K562 (cell line): ENCODE measurements around the gene CCT5. TPM values are rescaled to one million over a fixed set of nuclear protein-coding genes. Genes with fewer than 3 reads are reported as not detected.

Source experiments
- CBFA2T3 ChIP-seq: fragments of 450-650 bp; IDR thresholded peaks from 2 replicates; pipeline ENCODE4 v1.6.1; 2017
- IRF9 ChIP-seq: fragments of 450-650 bp; IDR thresholded peaks from 2 replicates; pipeline ENCODE4 v1.6.1; 2016; ENCODE audit warnings: missing biosample characterization, missing genetic modification characterization
- KLF6 ChIP-seq: fragments of 250-450 bp; sonication (Bioruptor Pico); IDR thresholded peaks from 2 replicates; pipeline ENCODE4 v1.4.0; 2020; ENCODE audit warnings: mild to moderate bottlenecking, moderate library complexity, borderline replicate concordance
- NFRKB ChIP-seq: fragments of 450-650 bp; IDR thresholded peaks from 2 replicates; pipeline ENCODE4 v1.6.1; 2016; ENCODE audit warnings: low read depth
- NR2C2 ChIP-seq, 2 experiments: fragments of 200-800 bp in 1 of 2; sonication (Bioruptor generic) in 1 of 2; sonication (generic) in 1 of 2; formaldehyde crosslinking in 1 of 2; IDR thresholded peaks; 2 replicates each; pipeline versions ENCODE4 v1.6.1 to v1.8.0; 2016 to 2022; ENCODE audit warnings: mild to moderate bottlenecking in 1 of 2, missing compliant biosample characterization in 1 of 2, missing genetic modification characterization in 1 of 2, missing genetic modification reagents in 1 of 2
- PTTG1 ChIP-seq: fragments of 450-650 bp; IDR thresholded peaks from 2 replicates; pipeline ENCODE4 v1.6.1; 2016; ENCODE audit warnings: low read depth, mild to moderate bottlenecking, missing genetic modification characterization, missing compliant biosample characterization
- SMAD4 ChIP-seq: fragments of 250-450 bp; sonication (Bioruptor Pico); conservative IDR thresholded peaks from 2 replicates; pipeline ENCODE4 v1.8.0; 2021; ENCODE audit warnings: inconsistent platforms, mild to moderate bottlenecking, moderate library complexity
- SMARCE1 ChIP-seq: fragments of 450-650 bp; IDR thresholded peaks from 2 replicates; pipeline ENCODE4 v1.7.1; 2016; ENCODE audit warnings: mild to moderate bottlenecking
- ZNF212 ChIP-seq: fragments of 450-650 bp; formaldehyde crosslinking; IDR thresholded peaks from 2 replicates; pipeline ENCODE4 v1.4.0; 2020; ENCODE audit warnings: mild to moderate bottlenecking
- ZNF318 ChIP-seq, 2 experiments: fragments of 450-650 bp; IDR thresholded peaks; 2 replicates each; pipeline ENCODE4 v1.6.1; 2016; ENCODE audit warnings: mild to moderate bottlenecking in 2 of 2, borderline replicate concordance in 1 of 2, low read depth in 1 of 2, moderate library complexity in 1 of 2
- ZNF609 ChIP-seq: sonication (generic); formaldehyde crosslinking; IDR thresholded peaks from 2 replicates; pipeline ENCODE4 v1.8.1; 2023; ENCODE audit warnings: missing genetic modification reagents, mild to moderate bottlenecking, borderline replicate concordance
- polyA plus RNA-seq, 8 experiments: library from polyadenylated mRNA; depleted of rRNA in 4 of 8; stranded (reverse) in 5 of 8; unstranded in 3 of 8; fragments of >200 nt; fragmentation: Nextera tagmentation in 2 of 8; fragmentation: Illumina TruSeq in 1 of 8; extraction: Ambion mirVana in 2 of 8; extraction: Trizol in 1 of 8; gene quantifications; 2 replicates each; pipeline versions ENCODE4 v1.2.1 to v1.2.3, GENCODE V29; 2011 to 2014; ENCODE audit warnings: inconsistent platforms in 1 of 8, missing spikeins in 1 of 8
- total RNA-seq, 7 experiments: library from RNA; depleted of rRNA in 6 of 7; stranded (reverse); fragments of >200 nt in 6 of 7; fragmentation: Illumina TruSeq in 2 of 7; extraction: Trizol in 2 of 7; gene quantifications; 2 replicates each; pipeline versions ENCODE4 v1.2.1 to v1.2.3, GENCODE V29; 2011 to 2021; ENCODE audit warnings: low replicate concordance in 1 of 7

The CCT5 gene
- total and polyA plus RNA-seq, 9 of the 15 experiments (the other 6 are each of a cell fraction or from before 2014, with no cell fraction given): 782 to 1,606 (median 1,153) TPM

GRCh38 chr5:10311595-10312425 is 61.7 kb downstream of the CCT5 start (continued):
- peak in 1 of 2 experiments; percentile 22; a peak in 1 of 4 replicates for TF ChIP-seq ZNF318 (IDR thresholded peaks at IDR 0.05; ENCODE audit: borderline replicate concordance in 1 of 2, low read depth in 1 of 2)
- 0 out of 2 replicates have a peak, but pooled peaks have one; percentile 28 for TF ChIP-seq ZNF609 (CRISPR knock-in tag)
- 0 out of 2 replicates have a peak, but pooled peaks have one; percentile 20 for TF ChIP-seq PTTG1 (tag)
- TF ChIP-seq SMARCE1: peak; percentile 70
- TF ChIP-seq IRF9 (tag): 0 out of 2 replicates have a peak, but pooled peaks have one; percentile 11
- 0 out of 2 replicates have a peak, but pooled peaks have one; percentile 25 for TF ChIP-seq NFRKB
- TF ChIP-seq CBFA2T3: peak; percentile 45
- peak; percentile 33; the same call in 1 of the 2 replicates for TF ChIP-seq SMAD4 (CRISPR knock-in tag)
- no peak for TF ChIP-seq NR2C2 (CRISPR knock-in tag; IDR thresholded peaks at IDR 0.05)
- TF ChIP-seq NR2C2 (tag; IDR thresholded peaks at IDR 0.05): peak; percentile 59
- peak; percentile 94 for TF ChIP-seq ZNF212 (CRISPR knock-in tag)
- peak; percentile 68; the same call in 1 of the 2 replicates for TF ChIP-seq KLF6
